Suprapubic skin (tissue), 4 donors: Measurements from ENCODE around the gene MKX. TPM values are rescaled to one million over a fixed set of nuclear protein-coding genes. Genes with fewer than 3 reads are reported as not detected.

Experiments
- DNase-seq, 2 donors: peaks; one replicate each; pipeline ENCODE4 v3.0.0-alpha.2; 2019; ENCODE audit warnings: low spot score in 2 of 2
- H3K27ac ChIP-seq: fragments of 200-600 bp; sonication (generic); one replicate; pipeline ENCODE4 v1.5.1; 2019
- H3K27me3 ChIP-seq: fragments of 200-600 bp; sonication (generic); one replicate; pipeline ENCODE4 v1.5.1; 2019
- H3K36me3 ChIP-seq: fragments of 200-600 bp; sonication (generic); one replicate; pipeline ENCODE4 v1.5.1; 2019
- H3K4me1 ChIP-seq: fragments of 200-600 bp; sonication (generic); one replicate; pipeline ENCODE4 v1.5.1; 2019
- H3K4me3 ChIP-seq: fragments of 200-600 bp; sonication (generic); one replicate; pipeline ENCODE4 v1.5.1; 2019; ENCODE audit warnings: mild to moderate bottlenecking
- H3K9me3 ChIP-seq: fragments of 200-600 bp; sonication (generic); one replicate; pipeline ENCODE4 v1.5.1; 2019
- CTCF ChIP-seq, 2 donors: fragments of 200-600 bp in 1 of 2; fragments of 450-650 bp in 1 of 2; sonication (generic) in 1 of 2; IDR thresholded peaks; one replicate each; pipeline ENCODE4 v1.5.1; 2016 to 2019; ENCODE audit warnings: antibody characterized with exemption in 2 of 2, mild to moderate bottlenecking in 1 of 2, moderate library complexity in 1 of 2
- EP300 ChIP-seq: sonication (generic); formaldehyde crosslinking; IDR thresholded peaks from one replicate; pipeline ENCODE4 v1.6.1; 2017; ENCODE audit warnings: antibody characterized with exemption
- POLR2A ChIP-seq, 2 donors: fragments of 450-650 bp; IDR thresholded peaks; one replicate each; pipeline ENCODE4 v1.6.1; 2017; ENCODE audit warnings: antibody characterized with exemption in 2 of 2, mild to moderate bottlenecking in 2 of 2, moderate library complexity in 2 of 2
- POLR2AphosphoS5 ChIP-seq, 3 donors: sonication (generic); formaldehyde crosslinking; IDR thresholded peaks; one replicate each; pipeline ENCODE4 v1.6.1; 2017; ENCODE audit warnings: antibody characterized with exemption in 3 of 3
- WGBS: methylation state at CpG from one replicate; pipeline ENCODE4 v1.1.5; 2018; 5-methylcytosine and 5-hydroxymethylcytosine counted together
- total RNA-seq, 4 donors: library from RNA; depleted of rRNA; stranded (reverse); fragments of >200 nt; gene quantifications; one replicate each; pipeline ENCODE4 v1.1.0, GENCODE V29; 2016

MKX gene
- total RNA-seq, 4 donors from 2014 or later, result 0.25 to 0.68 (median 0.55) TPM

GRCh38 chr10:27716521-27716920, 29.1 kb downstream of the MKX start:
- Histone ChIP-seq H3K4me3 (no peak overlapping the region), H3K9me3 (no peaks in the 10 kb centered on the region), H3K4me1 (no peaks in the 10 kb centered on the region), H3K27ac (no peak overlapping the region), H3K36me3 (no peaks in the 10 kb centered on the region), H3K27me3 (peaks cover 6% of the 10 kb centered on the region)
- DNase-seq, result no peak
- WGBS, result 82% methylated on average over 5 of the region's 5 CpGs
- TF ChIP-seq CTCF (IDR thresholded peaks at IDR 0.05) (no peak), EP300 (no peak), POLR2AphosphoS5 (IDR thresholded peaks at IDR 0.05) (no peak), POLR2A (IDR thresholded peaks at IDR 0.05) (no peak)

DNA sequence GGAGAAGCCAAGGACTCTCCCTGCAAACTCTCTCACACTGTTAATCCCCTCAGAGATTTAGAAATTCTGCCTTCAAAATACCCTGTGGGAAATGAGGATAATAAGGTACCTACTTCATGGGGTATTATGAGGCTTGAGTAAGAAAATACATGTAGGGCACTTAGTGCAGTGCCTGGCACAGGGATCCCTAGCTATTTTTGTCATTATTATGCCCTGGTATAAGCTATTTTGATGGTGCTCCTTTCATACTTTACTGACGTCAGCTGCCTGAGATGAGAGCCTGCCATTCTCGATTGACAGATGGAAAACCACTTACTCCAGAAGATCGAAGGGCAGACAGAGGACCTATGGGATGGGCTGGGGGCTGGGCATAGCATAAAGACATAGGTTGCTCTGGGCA, 30.1 kb downstream of the MKX start:
- no peaks in the 10 kb centered on the region for H3K9me3 ChIP-seq

GRCh38 chr10:27714349-27714748, 31.3 kb downstream of the MKX start:
- WGBS, result 49% methylated on average over 4 of the region's 4 CpGs
- H3K9me3 ChIP-seq, result no peaks in the 10 kb centered on the region
- peaks cover 6% of the 10 kb centered on the region for H3K27me3 ChIP-seq
- no peak for DNase-seq
- TF ChIP-seq POLR2AphosphoS5 (IDR thresholded peaks at IDR 0.05) (no peak), EP300 (no peak), CTCF (IDR thresholded peaks at IDR 0.05) (no peak), POLR2A (IDR thresholded peaks at IDR 0.05) (no peak)
- no peak overlapping the region for H3K4me3 ChIP-seq
- no peak overlapping the region for H3K27ac ChIP-seq
- no peaks in the 10 kb centered on the region for H3K36me3 ChIP-seq
- no peaks in the 10 kb centered on the region for H3K4me1 ChIP-seq

More for the DNA sequence above, 30.1 kb downstream of the MKX start:
- Histone ChIP-seq H3K4me1 (no peaks in the 10 kb centered on the region), H3K4me3 (no peak overlapping the region), H3K36me3 (no peaks in the 10 kb centered on the region), H3K27ac (no peak overlapping the region), H3K27me3 (peaks cover 6% of the 10 kb centered on the region)
- WGBS, result 87% methylated on average over 3 of the region's 3 CpGs
- TF ChIP-seq POLR2AphosphoS5 (IDR thresholded peaks at IDR 0.05) (no peak), CTCF (IDR thresholded peaks at IDR 0.05) (no peak), POLR2A (IDR thresholded peaks at IDR 0.05) (no peak), EP300 (no peak)
- DNase-seq, result no peak

- WGBS, result 39% methylated on average over 3 of the region's 3 CpGs
- no peak for TF ChIP-seq POLR2AphosphoS5 (IDR thresholded peaks at IDR 0.05)
- TF ChIP-seq CTCF (IDR thresholded peaks at IDR 0.05), result no peak
- TF ChIP-seq EP300, result no peak
- no peak for TF ChIP-seq POLR2A (IDR thresholded peaks at IDR 0.05)
- Histone ChIP-seq H3K4me3 (no peak overlapping the region), H3K27ac (no peak overlapping the region), H3K4me1 (no peaks in the 10 kb centered on the region), H3K9me3 (no peaks in the 10 kb centered on the region), H3K27me3 (peaks cover 6% of the 10 kb centered on the region), H3K36me3 (no peaks in the 10 kb centered on the region)
- no peak for DNase-seq
These were observed 31.7 kb downstream of the MKX start for GRCh38 chr10:27713941-27714340.

- H3K4me3 ChIP-seq, result no peak overlapping the region
- H3K4me1 ChIP-seq, result no peaks in the 10 kb centered on the region
- DNase-seq, result no peak
- TF ChIP-seq POLR2AphosphoS5 (IDR thresholded peaks at IDR 0.05) (no peak), POLR2A (IDR thresholded peaks at IDR 0.05) (no peak), CTCF (IDR thresholded peaks at IDR 0.05) (no peak), EP300 (no peak)
- H3K36me3 ChIP-seq, result no peaks in the 10 kb centered on the region
- no peak overlapping the region for H3K27ac ChIP-seq
- H3K9me3 ChIP-seq, result no peaks in the 10 kb centered on the region
- H3K27me3 ChIP-seq, result no peaks in the 10 kb centered on the region
These were observed 35.6 kb downstream of the MKX start for GRCh38 chr10:27710014-27710413.
